HL-60 (cell line): Measurements from ENCODE around the gene TTC32.

ENCODE experiments used
- CTCF ChIP-seq: IDR thresholded peaks from one replicate; pipeline ENCODE4 v1.5.1; 2011; ENCODE audit warnings: low read length, control low read depth, inconsistent platforms; ENCODE audit not compliant: insufficient read depth
- GABPA ChIP-seq: IDR thresholded peaks from 2 replicates; pipeline ENCODE4 v1.6.1; 2012; ENCODE audit warnings: low read depth
- POLR2AphosphoS5 ChIP-seq: IDR thresholded peaks from 2 replicates; pipeline ENCODE4 v1.6.1; 2012; ENCODE audit warnings: low read depth
- REST ChIP-seq: IDR thresholded peaks from 2 replicates; pipeline ENCODE4 v1.6.1; 2012; ENCODE audit warnings: low read depth; ENCODE audit not compliant: insufficient replicate concordance

- no peak for TF ChIP-seq POLR2AphosphoS5
- TF ChIP-seq CTCF = no peak
- no peak for TF ChIP-seq REST
- no peak for TF ChIP-seq GABPA
Measured at GRCh38 chr2:19850056-19851050, 51.4 kb downstream of the TTC32 start.
